ENCODE measurements around the gene PIK3C2A. TPM values are rescaled to one million over a fixed set of nuclear protein-coding genes. Genes with fewer than 3 reads are reported as not detected.

Gene PIK3C2A, protein sequence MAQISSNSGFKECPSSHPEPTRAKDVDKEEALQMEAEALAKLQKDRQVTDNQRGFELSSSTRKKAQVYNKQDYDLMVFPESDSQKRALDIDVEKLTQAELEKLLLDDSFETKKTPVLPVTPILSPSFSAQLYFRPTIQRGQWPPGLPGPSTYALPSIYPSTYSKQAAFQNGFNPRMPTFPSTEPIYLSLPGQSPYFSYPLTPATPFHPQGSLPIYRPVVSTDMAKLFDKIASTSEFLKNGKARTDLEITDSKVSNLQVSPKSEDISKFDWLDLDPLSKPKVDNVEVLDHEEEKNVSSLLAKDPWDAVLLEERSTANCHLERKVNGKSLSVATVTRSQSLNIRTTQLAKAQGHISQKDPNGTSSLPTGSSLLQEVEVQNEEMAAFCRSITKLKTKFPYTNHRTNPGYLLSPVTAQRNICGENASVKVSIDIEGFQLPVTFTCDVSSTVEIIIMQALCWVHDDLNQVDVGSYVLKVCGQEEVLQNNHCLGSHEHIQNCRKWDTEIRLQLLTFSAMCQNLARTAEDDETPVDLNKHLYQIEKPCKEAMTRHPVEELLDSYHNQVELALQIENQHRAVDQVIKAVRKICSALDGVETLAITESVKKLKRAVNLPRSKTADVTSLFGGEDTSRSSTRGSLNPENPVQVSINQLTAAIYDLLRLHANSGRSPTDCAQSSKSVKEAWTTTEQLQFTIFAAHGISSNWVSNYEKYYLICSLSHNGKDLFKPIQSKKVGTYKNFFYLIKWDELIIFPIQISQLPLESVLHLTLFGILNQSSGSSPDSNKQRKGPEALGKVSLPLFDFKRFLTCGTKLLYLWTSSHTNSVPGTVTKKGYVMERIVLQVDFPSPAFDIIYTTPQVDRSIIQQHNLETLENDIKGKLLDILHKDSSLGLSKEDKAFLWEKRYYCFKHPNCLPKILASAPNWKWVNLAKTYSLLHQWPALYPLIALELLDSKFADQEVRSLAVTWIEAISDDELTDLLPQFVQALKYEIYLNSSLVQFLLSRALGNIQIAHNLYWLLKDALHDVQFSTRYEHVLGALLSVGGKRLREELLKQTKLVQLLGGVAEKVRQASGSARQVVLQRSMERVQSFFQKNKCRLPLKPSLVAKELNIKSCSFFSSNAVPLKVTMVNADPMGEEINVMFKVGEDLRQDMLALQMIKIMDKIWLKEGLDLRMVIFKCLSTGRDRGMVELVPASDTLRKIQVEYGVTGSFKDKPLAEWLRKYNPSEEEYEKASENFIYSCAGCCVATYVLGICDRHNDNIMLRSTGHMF (N-terminal part only)
- total RNA-seq: 10 to 100 TPM; 21.4 to 40.0 TPM

DNA sequence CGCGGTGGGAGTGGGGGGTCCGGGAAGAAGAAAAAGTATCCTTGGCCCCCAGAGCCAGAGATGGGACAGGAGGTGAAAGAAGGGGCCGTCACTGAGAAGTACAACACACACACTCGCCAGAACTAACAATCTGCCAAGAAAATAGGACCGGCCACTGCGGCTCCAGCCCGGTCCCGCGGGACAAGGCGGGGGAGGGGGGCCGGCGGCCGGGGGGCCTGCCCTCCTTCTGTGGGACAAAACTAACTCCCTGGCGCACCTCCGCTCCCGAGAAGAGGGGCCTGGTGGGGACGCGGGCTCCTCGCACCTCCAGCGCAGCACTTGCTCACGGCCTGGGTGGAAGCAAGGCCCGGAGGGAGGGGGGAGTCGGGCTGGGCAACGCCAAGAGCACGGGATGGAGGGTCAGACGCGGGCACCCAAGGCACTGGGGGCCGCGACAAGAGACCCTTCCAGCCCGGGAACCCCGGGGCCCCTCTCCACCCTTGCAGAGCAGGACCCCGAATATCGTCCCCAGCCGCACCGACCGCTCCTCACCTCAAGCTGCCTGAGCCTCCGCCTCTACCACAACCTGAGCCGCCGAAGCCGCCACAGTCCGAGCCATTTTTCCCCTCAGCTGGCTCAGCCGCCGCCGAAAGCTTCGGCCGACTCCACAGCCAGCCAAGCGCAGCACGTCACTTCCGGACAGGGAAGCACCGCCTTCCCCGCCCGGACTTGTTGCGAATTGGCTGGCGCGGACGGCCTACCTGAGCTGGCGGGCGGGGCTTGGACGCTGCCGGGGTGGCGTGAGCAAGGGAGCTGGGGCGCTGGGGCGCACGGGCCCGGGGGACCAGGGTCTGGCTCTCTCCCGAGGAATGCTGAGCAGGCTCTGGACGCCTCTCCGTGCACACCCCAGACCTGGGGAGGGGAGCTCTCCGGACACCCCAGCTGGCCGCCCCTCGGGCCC lies at the start of gene PIK3C2A:
Gene PIK3C2A (minus strand): TSS at position 670 of the 940 bp plus-strand sequence. CDS start 38,245 bp downstream, outside the sequence.
- 0% methylated on average over 16 to 68 of the region's 72 CpGs for WGBS, 2 donors
- Histone ChIP-seq H3K27ac (peak within 1 kb of the TSS; percentile 96 to 99 (median 98)), H3K27me3 (no peaks in the 10 kb centered on the region), H3K4me3 (peak within 1 kb of the TSS; percentile 75 to 86), H3K4me1 (peaks cover 37% of the 10 kb centered on the region), H3K36me3 (replicated peaks in 1 of 2; ENCODE audit: insufficient read depth in 1 of 2, low read depth in 2 of 2) (no peaks in the 10 kb centered on the region), H3K9me3 (no peaks in the 10 kb centered on the region)
- intact Hi-C loops (cut with DNase I): no loop called here
- ATAC-seq: peak; percentile 96
- DNase-seq: peak; percentile 97 to 99 (median 98)
- TF ChIP-seq, protein P1, sequence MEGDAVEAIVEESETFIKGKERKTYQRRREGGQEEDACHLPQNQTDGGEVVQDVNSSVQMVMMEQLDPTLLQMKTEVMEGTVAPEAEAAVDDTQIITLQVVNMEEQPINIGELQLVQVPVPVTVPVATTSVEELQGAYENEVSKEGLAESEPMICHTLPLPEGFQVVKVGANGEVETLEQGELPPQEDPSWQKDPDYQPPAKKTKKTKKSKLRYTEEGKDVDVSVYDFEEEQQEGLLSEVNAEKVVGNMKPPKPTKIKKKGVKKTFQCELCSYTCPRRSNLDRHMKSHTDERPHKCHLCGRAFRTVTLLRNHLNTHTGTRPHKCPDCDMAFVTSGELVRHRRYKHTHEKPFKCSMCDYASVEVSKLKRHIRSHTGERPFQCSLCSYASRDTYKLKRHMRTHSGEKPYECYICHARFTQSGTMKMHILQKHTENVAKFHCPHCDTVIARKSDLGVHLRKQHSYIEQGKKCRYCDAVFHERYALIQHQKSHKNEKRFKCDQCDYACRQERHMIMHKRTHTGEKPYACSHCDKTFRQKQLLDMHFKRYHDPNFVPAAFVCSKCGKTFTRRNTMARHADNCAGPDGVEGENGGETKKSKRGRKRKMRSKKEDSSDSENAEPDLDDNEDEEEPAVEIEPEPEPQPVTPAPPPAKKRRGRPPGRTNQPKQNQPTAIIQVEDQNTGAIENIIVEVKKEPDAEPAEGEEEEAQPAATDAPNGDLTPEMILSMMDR (IDR thresholded peaks at IDR 0.05): no peak
- peak; percentile 92 to 98 (median 98) for TF ChIP-seq POLR2A (IDR thresholded peaks at IDR 0.05)

DNA sequence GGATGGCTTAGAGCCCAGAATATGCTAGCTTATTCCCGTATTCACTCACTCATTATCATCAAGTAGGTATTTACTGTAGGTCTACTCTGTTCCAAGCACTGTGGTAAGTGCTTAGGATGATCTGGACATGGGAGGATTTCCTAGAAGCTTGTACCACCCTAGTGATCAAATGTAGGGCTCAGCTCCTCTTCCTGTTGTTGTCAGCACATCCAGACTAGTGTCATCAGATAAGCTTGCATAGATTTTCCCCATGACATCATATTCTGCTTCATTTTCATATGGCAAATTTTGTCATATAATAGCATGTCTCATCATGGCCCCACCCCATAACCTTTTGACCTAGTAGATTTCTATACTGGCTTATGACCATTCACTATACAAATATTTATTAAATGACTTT lies 49.4 kb upstream of the PIK3C2A start:
- 43 to 53% methylated on average over 1 of the region's 1 CpG for WGBS, 2 donors

DNA sequence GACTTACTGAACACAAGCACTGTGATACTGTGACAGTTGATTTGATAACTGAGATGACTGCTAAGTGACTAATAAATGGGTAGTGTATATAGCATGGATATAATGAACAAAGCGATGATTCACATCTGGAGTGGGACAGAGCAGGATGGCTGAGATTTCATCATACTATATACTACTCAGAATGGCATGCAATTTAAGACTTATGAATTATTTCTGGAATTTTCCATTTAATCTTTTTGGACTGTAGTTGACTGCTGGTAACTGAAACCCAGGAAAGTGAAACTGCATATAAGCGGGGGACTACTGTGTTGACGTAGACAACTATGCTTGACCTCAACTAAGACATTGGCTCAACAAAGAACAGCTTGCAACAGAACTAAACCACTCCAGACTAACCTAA lies 48.7 kb upstream of the PIK3C2A start:
- intact Hi-C loops (cut with DNase I): no loop called here
- DNase-seq (no peak), ATAC-seq (no peak)
- Histone ChIP-seq H3K4me3 (no peak overlapping the region), H3K36me3 (replicated peaks in 1 of 2; ENCODE audit: insufficient read depth in 1 of 2, low read depth in 2 of 2) (no peaks in the 10 kb centered on the region), H3K9me3 (no peaks in the 10 kb centered on the region), H3K27ac (no peak overlapping the region), H3K27me3 (no peaks in the 10 kb centered on the region), H3K4me1 (no peaks in the 10 kb centered on the region)
- WGBS, 2 donors: 85 to 97% methylated on average over 3 of the region's 3 CpGs
- TF ChIP-seq, protein P1 (IDR thresholded peaks at IDR 0.05): no peak
- no peak for TF ChIP-seq POLR2A (IDR thresholded peaks at IDR 0.05)

More for the DNA sequence above, 49.4 kb upstream of the PIK3C2A start:
- DNase-seq (no peak), ATAC-seq (no peak)
- Histone ChIP-seq H3K27ac (no peak overlapping the region), H3K4me1 (no peaks in the 10 kb centered on the region), H3K27me3 (no peaks in the 10 kb centered on the region), H3K4me3 (no peak overlapping the region), H3K9me3 (no peaks in the 10 kb centered on the region), H3K36me3 (replicated peaks in 1 of 2; ENCODE audit: insufficient read depth in 1 of 2, low read depth in 2 of 2) (no peaks in the 10 kb centered on the region)
- TF ChIP-seq, protein P1 (IDR thresholded peaks at IDR 0.05): no peak
- TF ChIP-seq POLR2A (IDR thresholded peaks at IDR 0.05): no peak
- intact Hi-C loops (cut with DNase I): no loop called here

DNA sequence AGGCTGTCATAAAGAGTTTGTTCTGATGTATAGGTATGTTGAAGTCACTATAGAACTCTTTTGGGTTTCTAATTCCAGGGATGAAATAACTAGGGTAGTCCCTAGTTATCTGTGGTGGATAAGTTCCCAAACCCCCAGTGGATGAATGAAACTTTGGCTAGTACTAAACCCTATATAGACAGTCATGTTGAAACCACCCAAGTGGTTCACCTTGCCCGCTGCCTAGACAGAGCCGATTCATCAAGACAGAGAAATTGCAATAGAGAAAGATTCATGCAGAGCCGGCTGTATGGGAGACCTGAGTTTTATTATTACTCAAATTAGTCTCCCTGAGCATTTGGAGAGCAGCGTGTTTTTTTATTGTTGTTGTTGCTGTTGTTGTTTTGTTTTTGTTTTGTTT lies 44.9 kb upstream of the PIK3C2A start:
- DNase-seq: no peak
- Histone ChIP-seq H3K36me3 (replicated peaks in 1 of 2; ENCODE audit: insufficient read depth in 1 of 2, low read depth in 2 of 2) (no peaks in the 10 kb centered on the region), H3K27ac (no peak overlapping the region), H3K4me3 (no peak overlapping the region), H3K4me1 (no peaks in the 10 kb centered on the region), H3K27me3 (no peaks in the 10 kb centered on the region), H3K9me3 (no peaks in the 10 kb centered on the region)
- intact Hi-C loops (cut with DNase I): no loop called here
- no peak for ATAC-seq
- 69 to 80% methylated on average over 4 of the region's 4 CpGs for whole genome bisulfite sequencing, 2 donors
- TF ChIP-seq, protein P1 (IDR thresholded peaks at IDR 0.05): no peak
- TF ChIP-seq POLR2A (IDR thresholded peaks at IDR 0.05): no peak

Measured in body of pancreas (tissue), 4 donors.